Mammary microvascular endothelial cell (primary cell): Measurements from ENCODE around the gene UGGT1. TPM values are rescaled to one million over a fixed set of nuclear protein-coding genes. Genes with fewer than 3 reads are reported as not detected.

ENCODE experiments used
- total RNA-seq: library from RNA; depleted of rRNA; stranded (reverse); fragments of >200 nt; gene quantifications from 2 replicates; pipeline ENCODE4 v1.2.3, GENCODE V29; 2015

Gene UGGT1, protein sequence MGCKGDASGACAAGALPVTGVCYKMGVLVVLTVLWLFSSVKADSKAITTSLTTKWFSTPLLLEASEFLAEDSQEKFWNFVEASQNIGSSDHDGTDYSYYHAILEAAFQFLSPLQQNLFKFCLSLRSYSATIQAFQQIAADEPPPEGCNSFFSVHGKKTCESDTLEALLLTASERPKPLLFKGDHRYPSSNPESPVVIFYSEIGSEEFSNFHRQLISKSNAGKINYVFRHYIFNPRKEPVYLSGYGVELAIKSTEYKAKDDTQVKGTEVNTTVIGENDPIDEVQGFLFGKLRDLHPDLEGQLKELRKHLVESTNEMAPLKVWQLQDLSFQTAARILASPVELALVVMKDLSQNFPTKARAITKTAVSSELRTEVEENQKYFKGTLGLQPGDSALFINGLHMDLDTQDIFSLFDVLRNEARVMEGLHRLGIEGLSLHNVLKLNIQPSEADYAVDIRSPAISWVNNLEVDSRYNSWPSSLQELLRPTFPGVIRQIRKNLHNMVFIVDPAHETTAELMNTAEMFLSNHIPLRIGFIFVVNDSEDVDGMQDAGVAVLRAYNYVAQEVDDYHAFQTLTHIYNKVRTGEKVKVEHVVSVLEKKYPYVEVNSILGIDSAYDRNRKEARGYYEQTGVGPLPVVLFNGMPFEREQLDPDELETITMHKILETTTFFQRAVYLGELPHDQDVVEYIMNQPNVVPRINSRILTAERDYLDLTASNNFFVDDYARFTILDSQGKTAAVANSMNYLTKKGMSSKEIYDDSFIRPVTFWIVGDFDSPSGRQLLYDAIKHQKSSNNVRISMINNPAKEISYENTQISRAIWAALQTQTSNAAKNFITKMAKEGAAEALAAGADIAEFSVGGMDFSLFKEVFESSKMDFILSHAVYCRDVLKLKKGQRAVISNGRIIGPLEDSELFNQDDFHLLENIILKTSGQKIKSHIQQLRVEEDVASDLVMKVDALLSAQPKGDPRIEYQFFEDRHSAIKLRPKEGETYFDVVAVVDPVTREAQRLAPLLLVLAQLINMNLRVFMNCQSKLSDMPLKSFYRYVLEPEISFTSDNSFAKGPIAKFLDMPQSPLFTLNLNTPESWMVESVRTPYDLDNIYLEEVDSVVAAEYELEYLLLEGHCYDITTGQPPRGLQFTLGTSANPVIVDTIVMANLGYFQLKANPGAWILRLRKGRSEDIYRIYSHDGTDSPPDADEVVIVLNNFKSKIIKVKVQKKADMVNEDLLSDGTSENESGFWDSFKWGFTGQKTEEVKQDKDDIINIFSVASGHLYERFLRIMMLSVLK (N-terminal part only)
- total RNA-seq: 46.8 and 57.8 TPM in 2 replicates

DNA sequence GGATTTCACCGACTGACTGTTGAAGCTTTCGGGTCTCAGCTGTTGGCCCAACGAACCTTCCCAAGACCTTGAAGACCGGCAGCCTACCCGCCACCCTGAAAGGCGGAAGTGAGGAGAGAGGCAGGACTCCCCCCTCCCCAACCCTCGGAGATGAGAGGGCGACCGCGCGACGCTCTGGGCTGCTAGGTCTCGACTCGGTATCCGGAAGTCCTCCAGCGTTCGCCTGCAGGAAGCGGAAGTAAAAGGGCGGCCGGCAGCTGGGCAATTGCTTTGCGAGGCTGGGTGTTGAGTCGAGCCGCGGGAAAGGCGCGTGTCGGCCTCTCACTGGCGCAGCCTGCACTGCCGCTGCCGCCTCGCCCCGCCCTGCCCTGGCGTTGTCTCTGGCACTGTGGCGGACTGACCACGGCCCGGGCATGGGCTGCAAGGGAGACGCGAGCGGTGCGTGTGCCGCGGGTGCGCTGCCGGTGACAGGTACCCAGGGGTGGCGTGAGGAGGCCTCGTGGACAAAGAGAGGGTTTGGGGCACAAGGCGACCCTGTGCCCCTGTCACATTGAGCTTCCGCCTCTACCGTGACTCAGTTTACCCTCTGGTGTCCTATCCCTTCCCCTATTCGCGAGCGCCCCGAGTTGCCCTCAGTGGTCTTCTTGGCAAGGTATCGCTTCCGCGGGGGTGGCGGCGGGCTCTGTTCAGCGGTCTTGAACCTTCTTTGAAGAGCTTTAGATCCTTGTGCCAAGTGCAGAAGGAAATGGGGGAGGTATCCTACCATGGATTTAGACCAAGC is at the start of gene UGGT1:
Gene UGGT1 (plus strand): TSS at position 256 of the 781 bp plus-strand sequence. CDS start 158 bp downstream, at position 414.

Other genes starting within 250 kb of the UGGT1 start
- 16.0 and 21.1 TPM in 2 replicates for gene POLR2D, start 233.0 kb upstream of the UGGT1 start, total RNA-seq
- gene AMMECR1L, start 205.2 kb upstream of the UGGT1 start, total RNA-seq: 10.1 and 10.9 TPM in 2 replicates
- 9.7 and 12.1 TPM in 2 replicates for gene SAP130, start 63.1 kb upstream of the UGGT1 start, total RNA-seq
- 14.0 and 16.9 TPM in 2 replicates for gene HS6ST1, start 227.7 kb downstream of the UGGT1 start, total RNA-seq